Activated T-cell treated with anti-CD3 and anti-CD28 coated beads, Interleukin-2, amount 50 U/mL, for 4 hours (primary cell): ENCODE results near the gene HIPK4. TPM values are rescaled to one million over a fixed set of nuclear protein-coding genes. Genes with fewer than 3 reads are reported as not detected.
"Not testable (repeated sequence)": the region's sequence is repeated elsewhere in the genome, so short reads cannot be mapped to it uniquely, and the experiment has no call there.

Source experiments
- ATAC-seq, 2 donors: fragments of 200-7000 bp; cut with Tn5 transposase; one replicate each; pipeline ENCODE4 v1.10.0; 2021
- DNase-seq: peaks from one replicate; pipeline ENCODE4 v3.0.0-alpha.2; 2020
- H3K27me3 Mint-ChIP-seq: one replicate; pipeline ENCODE4 v1.8.0; 2021; ENCODE audit warnings: low read depth, mixed read lengths
- H3K36me3 Mint-ChIP-seq: one replicate; pipeline ENCODE4 v1.8.0; 2022; ENCODE audit warnings: mixed read lengths; ENCODE audit not compliant: insufficient read depth
- H3K4me1 Mint-ChIP-seq: one replicate; pipeline ENCODE4 v1.8.0; 2021; ENCODE audit warnings: low read depth, mixed read lengths
- H3K4me3 Mint-ChIP-seq: one replicate; pipeline ENCODE4 v1.8.0; 2021; ENCODE audit warnings: mild to moderate bottlenecking, moderate library complexity, mixed read lengths
- H3K9me3 Mint-ChIP-seq: one replicate; pipeline ENCODE4 v1.8.0; 2021; ENCODE audit warnings: mixed read lengths
- total RNA-seq, 3 donors: library from RNA; stranded (reverse); gene quantifications; one replicate each; pipeline ENCODE4 v1.2.1, GENCODE V29; 2021

HIPK4 gene, protein sequence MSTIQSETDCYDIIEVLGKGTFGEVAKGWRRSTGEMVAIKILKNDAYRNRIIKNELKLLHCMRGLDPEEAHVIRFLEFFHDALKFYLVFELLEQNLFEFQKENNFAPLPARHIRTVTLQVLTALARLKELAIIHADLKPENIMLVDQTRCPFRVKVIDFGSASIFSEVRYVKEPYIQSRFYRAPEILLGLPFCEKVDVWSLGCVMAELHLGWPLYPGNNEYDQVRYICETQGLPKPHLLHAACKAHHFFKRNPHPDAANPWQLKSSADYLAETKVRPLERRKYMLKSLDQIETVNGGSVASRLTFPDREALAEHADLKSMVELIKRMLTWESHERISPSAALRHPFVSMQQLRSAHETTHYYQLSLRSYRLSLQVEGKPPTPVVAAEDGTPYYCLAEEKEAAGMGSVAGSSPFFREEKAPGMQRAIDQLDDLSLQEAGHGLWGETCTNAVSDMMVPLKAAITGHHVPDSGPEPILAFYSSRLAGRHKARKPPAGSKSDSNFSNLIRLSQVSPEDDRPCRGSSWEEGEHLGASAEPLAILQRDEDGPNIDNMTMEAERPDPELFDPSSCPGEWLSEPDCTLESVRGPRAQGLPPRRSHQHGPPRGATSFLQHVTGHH
- total RNA-seq = under 1 TPM in 1 of 3 donors, not detected in 2; 0.08 TPM

DNA sequence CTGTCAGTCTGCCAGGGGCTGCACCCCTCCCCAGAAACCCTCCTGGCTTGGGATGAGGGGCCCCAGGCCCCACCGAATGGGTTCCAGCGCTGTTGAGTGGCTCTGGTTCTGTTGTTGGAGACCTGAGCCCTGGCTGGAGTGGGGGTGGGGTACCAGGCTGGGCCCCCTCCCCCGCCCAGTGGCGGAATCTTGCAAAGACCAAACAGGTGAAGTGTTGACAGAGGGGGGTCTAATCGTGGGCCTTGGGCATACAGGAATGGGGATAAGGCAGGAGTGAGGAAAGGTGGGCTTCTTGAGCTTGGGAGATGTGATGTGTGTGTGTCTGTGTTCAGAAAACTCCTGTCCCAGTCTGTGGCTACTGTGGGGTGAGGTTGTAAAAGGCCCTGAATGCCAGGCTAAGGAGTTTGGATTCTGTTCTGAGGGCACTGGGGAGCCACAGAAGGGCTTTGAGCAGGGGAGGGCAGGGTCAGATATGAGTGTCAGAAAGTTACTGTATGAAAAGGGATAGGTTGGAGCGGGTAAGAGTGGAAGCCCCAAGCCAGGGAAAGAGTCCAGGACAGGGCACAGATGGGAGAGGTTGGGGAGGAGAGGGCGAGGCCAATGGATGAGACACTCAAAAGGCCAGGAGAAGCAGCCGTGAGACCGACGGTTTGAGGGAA is at the start of gene HIPK4:
Gene HIPK4, minus strand, starts transcription at position 98 of the 659 bp plus-strand sequence. CDS start 279 bp downstream, outside the sequence.
- no peaks in the 10 kb centered on the region for H3K36me3 Mint-ChIP-seq
- DNase-seq (no peak), ATAC-seq (no peak)
- no peaks in the 10 kb centered on the region for H3K9me3 Mint-ChIP-seq
- no peak within 1 kb of the TSS for H3K4me3 Mint-ChIP-seq
- H3K27me3 Mint-ChIP-seq = no peaks in the 10 kb centered on the region
- H3K4me1 Mint-ChIP-seq = no peaks in the 10 kb centered on the region

DNA sequence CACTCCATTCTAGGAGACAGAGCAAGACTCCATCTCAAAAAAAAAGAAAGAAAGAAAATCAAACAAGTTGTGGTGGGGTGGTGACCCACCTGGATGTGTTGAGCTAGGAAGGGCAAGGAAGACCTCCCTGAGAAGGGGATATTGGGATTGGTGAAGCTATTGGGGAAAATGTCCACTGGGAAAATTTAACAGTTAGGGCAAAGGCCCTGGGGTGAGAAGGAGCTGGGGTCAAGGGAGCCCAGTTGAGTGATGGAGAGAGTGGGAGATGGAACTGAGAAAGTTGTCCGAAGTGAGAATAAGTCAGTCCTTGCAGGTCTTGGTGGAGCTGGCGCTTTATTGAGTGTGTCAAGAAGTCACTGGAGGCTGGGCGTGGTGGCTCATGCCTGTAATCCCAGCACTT is 48.3 kb upstream of the HIPK4 start:
- Mint-ChIP-seq H3K9me3 (no peaks in the 10 kb centered on the region), H3K36me3 (peaks cover 5% of the 10 kb centered on the region), H3K27me3 (no peaks in the 10 kb centered on the region), H3K4me3 (no peak overlapping the region), H3K4me1 (peaks cover 20% of the 10 kb centered on the region)
- ATAC-seq = no peak
- no peak for DNase-seq

DNA sequence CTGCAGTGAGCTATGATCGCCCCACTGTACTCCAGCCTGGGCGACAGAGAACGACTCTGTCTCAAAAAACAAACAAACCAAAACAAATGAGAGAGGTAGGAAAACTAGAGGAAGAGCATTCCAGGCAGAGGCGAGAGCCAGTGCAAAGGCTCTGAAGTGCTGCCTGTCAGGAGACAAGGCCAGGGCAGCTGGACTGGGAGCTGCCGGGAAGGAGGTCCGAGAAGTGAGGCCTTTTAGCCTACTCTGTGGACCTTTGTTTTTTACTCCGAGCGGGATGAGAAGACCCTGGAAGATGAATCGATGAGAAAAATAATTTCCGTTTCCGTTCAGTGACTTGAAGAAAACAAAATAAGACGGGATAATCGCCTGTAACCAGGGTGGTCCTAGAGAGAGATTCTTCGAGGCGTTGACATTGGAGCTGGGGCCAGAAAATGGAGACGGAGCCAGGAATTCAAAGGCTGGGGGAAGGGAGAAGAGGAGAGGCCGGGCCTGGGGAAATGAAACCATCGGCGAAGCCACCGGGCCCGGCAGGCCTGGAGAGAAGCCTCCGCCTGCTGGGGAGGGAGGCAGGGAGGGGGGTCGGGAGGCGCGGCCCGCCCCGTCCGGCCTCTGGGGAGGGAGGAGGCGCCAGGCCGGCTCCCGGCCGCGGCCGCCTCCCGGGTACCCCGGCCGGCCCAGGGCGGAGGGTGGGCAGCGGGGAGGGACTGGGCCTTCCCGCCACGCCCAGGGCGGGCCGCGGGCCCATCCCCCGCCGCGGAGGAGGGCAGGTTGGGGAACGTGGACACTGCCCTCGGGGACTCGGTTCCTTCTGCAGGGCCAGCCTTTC is 43.6 kb upstream of the HIPK4 start:
- Mint-ChIP-seq H3K9me3 (no peaks in the 10 kb centered on the region), H3K4me3 (peak overlapping the region; percentile 86), H3K4me1 (peaks cover 13% of the 10 kb centered on the region), H3K36me3 (no peaks in the 10 kb centered on the region), H3K27me3 (no peaks in the 10 kb centered on the region)
- DNase-seq (no peak), ATAC-seq (peak; percentile 92 to 93)

DNA sequence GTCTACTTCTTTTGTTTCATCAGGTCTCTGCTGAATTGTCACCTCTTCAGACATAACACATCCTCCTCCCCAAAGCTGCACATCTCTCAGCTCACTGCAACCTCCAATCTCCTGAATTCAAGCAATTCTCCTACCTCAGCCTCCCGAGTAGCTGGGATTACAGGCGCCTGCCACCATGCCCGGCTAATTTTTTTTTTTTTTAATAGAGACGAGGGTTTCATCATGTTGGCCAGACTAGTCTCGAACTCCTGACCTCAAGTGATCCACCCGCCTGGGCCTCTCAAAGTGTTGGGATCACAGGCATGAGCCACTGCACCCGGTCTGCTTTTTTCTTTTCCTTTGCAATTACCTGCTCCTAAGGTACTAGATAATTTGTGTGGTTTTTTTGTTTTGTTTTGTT is 42.8 kb upstream of the HIPK4 start:
- Mint-ChIP-seq H3K4me1 (peaks cover 13% of the 10 kb centered on the region), H3K4me3 (peak overlapping the region; percentile 86)
- not testable (repeated sequence) for H3K9me3 Mint-ChIP-seq, H3K36me3 Mint-ChIP-seq, H3K27me3 Mint-ChIP-seq, DNase-seq, ATAC-seq

DNA sequence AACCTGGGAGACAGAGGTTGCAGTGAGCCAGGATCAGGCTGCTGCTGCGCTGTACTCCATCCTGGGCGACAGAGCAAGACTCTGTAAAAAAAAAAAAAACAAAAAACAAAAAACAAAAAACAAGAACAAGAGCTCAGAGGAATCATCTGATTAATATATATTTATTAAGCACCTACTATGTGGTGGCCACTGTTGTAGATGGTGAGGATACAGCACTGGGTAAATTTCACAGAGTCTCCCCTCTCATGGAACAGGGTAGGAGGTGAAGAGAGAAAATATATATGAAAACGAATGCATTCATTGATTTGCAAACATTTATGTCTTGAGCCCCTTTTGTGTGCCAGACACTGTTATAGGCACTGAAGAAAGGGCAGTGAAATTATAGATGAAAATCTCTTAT is 41.7 kb upstream of the HIPK4 start:
- Mint-ChIP-seq H3K4me3 (no peak overlapping the region), H3K9me3 (no peaks in the 10 kb centered on the region), H3K4me1 (peaks cover 13% of the 10 kb centered on the region), H3K27me3 (no peaks in the 10 kb centered on the region), H3K36me3 (no peaks in the 10 kb centered on the region)
- DNase-seq = no peak
- ATAC-seq = no peak

DNA sequence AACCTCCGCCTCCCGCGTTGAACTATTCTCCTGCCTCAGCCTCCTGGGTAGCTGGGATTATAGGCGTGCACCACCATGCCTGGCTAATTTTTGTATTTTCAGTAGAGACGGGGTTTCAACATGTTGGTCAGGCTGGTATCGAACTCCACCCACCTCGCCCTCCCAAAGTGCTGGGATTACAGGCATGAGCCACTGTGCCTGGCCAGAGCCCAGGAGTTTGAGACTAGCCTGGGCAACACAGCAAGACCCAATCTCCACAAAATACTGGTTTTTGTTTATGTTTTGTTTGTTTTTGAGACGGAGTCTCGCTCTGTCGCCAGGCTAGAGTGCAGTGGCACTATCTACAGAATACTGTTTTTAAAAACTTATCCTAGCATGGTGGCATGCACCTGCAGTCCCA is 40.3 kb upstream of the HIPK4 start:
- DNase-seq, H3K9me3 Mint-ChIP-seq, H3K27me3 Mint-ChIP-seq, H3K36me3 Mint-ChIP-seq, ATAC-seq, H3K4me3 Mint-ChIP-seq: not testable (repeated sequence)
- H3K4me1 Mint-ChIP-seq = peaks cover 19% of the 10 kb centered on the region

DNA sequence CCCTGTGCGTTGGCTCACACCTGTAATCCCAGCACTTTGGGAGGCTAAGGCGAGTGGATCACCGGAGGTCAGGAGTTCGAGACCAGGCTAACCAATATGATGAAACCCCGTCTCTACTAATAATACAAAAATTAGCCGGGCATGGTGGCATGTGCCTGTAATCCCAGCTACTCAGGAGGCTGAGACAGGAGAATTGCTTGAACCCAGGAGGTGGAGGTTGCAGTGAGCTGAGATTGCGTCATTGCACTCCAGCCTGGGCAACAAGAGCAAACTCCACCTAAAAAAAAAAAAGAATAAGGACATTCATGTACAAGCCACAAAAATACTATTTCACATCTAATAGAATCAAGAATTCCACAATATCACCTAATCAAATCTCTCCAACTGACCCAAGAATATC is 38.2 kb upstream of the HIPK4 start:
- H3K4me1 Mint-ChIP-seq = peaks cover 18% of the 10 kb centered on the region
- H3K27me3 Mint-ChIP-seq, DNase-seq, H3K36me3 Mint-ChIP-seq, H3K4me3 Mint-ChIP-seq, H3K9me3 Mint-ChIP-seq, ATAC-seq: not testable (repeated sequence)

DNA sequence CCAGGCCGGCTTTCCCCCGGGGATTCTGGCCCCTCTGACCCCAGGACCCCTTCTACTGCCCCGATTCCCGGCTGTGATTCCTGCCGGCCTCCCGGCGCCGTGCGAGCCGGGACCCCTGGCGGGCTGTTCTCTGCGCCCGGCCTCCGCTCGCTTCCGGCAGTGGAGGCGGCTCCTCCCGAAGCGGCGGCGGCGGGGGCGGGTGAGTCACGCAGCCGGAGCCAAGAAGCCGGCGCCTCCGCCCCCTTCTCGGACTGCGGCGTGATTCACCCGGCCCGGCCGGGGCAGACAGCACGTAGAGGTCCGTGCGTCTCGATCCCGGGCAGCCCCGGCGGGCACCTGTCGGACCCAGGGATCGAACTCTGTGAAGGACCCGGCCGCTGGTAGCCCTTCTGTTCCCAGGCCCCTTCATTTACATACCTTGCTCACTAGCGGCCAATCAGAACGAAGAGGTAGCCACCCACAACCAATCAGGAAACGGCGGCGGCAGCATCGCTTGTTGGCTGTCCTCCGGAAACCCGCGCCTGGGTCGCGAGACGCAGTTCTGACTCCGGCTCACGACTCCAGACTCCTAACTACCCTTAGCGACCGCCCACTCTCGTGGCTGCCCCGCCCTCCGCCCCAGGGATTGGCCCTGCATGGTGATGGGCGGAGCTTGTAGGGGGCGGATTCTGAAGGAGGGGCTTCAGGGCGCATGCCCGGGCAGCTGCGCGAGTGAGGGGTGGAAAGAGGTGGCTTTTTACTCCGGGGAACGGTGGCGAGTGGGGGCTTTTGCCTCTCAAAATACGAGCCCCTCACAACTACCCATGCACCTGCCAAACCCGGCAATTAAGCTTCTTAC is 35.7 kb upstream of the HIPK4 start, which contains the start of gene SERTAD1:
Gene SERTAD1, minus strand, starts transcription at position 543 of the 838 bp plus-strand sequence. CDS start 2,446 bp downstream, outside the sequence.
- H3K36me3 Mint-ChIP-seq = peaks cover 6% of the 10 kb centered on the region

DNA sequence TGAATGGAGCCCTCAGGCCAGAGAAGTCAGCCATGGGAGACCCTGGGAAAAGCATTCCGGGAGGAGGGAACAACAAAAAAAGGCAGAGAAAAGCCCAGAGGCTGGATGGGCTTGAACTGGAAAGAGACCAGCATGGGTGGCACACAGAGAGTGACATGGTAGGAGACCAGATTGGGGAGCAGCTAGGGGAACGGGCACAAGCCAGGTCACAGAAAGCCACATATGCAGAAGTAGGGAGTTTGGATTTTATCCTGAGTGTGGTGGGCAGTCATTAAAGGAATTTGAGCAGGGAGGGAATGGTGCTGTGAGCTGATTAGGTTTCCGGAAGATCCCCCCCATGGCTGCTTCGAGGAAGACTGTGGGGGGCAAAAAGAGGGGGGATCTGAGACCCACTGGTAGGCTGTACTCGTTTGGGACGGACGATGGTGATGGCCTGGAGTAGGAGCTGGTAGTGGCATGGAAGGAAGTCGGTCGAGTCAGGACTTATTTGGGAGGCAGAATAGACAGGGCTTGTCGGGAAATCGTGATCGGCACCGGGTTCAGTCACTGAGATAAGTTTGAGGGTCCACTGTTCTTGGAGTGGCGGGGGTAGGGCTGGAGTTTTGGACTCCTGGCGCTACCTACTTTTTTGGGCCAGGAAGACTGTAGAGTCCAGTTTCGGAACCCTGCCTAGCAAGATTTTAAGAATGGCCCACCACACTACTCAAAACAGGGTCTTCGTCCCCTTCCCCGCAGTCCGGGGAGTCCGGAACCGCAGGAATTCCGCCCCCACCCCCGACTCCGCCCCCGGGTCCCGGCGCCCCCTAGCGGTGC is 34.9 kb upstream of the HIPK4 start:
- H3K36me3 Mint-ChIP-seq = peaks cover 6% of the 10 kb centered on the region
- no peaks in the 10 kb centered on the region for H3K9me3 Mint-ChIP-seq
- DNase-seq (no peak), ATAC-seq (no peak)
- H3K4me3 Mint-ChIP-seq = peak overlapping the region; percentile 93
- no peaks in the 10 kb centered on the region for H3K27me3 Mint-ChIP-seq
- peaks cover 24% of the 10 kb centered on the region for H3K4me1 Mint-ChIP-seq

More for the DNA sequence above, 35.7 kb upstream of the HIPK4 start, which contains the start of gene SERTAD1:
- Mint-ChIP-seq H3K4me3 (peak within 1 kb of the TSS; percentile 93), H3K9me3 (no peaks in the 10 kb centered on the region), H3K27me3 (no peaks in the 10 kb centered on the region), H3K4me1 (peaks cover 24% of the 10 kb centered on the region)
- DNase-seq (peak; percentile 100), ATAC-seq (peak; percentile 87 to 91)

DNA sequence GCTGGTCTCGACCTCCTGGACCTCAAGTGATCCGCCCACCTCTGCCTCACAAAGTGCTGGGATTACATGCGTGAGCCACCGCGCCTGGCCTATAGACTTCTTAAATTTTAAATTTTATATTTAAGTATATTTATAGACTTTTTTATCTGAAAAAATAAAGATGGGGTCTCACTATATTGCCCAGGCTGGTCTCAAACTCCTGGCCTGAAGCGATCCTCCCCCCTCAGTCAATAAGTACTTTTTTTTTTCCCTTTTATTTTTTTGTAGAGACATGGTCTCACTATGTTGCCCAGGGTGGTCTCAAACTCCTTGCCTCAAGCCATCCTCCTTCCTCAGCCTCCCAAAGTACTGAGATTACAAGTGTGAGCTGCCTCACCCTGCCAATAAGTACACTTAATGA is 34.0 kb upstream of the HIPK4 start:
- no peak for ATAC-seq
- DNase-seq = no peak
- H3K9me3 Mint-ChIP-seq = no peaks in the 10 kb centered on the region
- H3K36me3 Mint-ChIP-seq = peaks cover 6% of the 10 kb centered on the region
- no peaks in the 10 kb centered on the region for H3K27me3 Mint-ChIP-seq
- peaks cover 24% of the 10 kb centered on the region for H3K4me1 Mint-ChIP-seq
- peak overlapping the region; percentile 93 for H3K4me3 Mint-ChIP-seq

DNA sequence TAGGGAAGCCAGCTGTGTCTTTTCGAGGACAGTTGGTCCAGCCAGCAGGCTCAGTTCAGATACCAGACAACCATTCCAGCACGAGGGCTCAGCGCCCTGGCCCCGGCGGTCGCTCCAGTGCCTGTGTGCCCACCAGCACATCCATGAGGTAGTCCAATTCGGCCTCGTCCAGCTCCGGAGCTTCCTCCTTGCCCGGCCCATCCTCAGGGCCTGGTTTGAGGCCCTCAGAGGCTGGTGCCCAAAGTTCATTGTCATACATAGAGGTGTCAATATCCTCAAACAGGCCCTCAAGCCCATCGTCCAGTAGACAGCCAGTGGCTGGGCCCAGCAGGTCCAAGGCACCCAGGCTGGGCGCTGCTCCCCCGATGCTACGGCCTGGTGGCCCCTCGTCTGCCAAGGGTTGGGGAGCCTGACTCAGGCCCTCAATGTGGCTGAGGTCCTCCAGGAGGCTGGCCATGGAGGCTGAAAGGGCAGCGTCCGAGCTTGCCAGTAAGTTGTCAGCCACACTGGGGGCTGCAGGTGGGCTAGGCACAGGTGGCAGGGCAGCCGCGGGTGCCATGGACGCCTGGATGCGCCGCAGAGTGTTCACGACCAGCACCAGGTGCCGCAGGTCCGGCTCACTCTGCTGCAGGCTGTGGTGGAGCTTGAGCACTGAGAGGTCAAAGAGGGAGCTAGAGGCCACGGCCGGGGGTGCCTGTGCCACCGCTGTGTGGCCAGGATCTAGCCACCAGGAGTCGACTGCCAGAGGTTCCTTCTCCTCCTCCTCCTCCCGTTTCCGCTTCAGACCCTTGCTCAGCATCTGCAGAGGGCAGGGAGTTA is 33.0 kb upstream of the HIPK4 start:
- peaks cover 24% of the 10 kb centered on the region for H3K4me1 Mint-ChIP-seq
- H3K4me3 Mint-ChIP-seq = peak overlapping the region; percentile 55
- no peaks in the 10 kb centered on the region for H3K27me3 Mint-ChIP-seq
- H3K36me3 Mint-ChIP-seq = peaks cover 6% of the 10 kb centered on the region
- DNase-seq (no peak), ATAC-seq (no peak)
- H3K9me3 Mint-ChIP-seq = no peaks in the 10 kb centered on the region
